C1 segment of cervical spinal cord (tissue), 14 donors: ENCODE measurements around the gene C2CD3.

Experiments used
- DNase-seq, 14 donors: peaks; one replicate each; lab custom pipeline; 2025; lab: John Stamatoyannopoulos, UW

Gene C2CD3

GRCh38 chr11:74170694-74171629 lies at the start of gene C2CD3, which contains the start of gene PPME1:
C2CD3 (minus strand) TSS chr11:74171002; CDS start chr11:74170792, 210 bp downstream.
PPME1 (plus strand) TSS chr11:74171289; CDS start chr11:74171422, 133 bp downstream.
- peak; percentile 87 to 100 (median 98) for DNase-seq

DNA sequence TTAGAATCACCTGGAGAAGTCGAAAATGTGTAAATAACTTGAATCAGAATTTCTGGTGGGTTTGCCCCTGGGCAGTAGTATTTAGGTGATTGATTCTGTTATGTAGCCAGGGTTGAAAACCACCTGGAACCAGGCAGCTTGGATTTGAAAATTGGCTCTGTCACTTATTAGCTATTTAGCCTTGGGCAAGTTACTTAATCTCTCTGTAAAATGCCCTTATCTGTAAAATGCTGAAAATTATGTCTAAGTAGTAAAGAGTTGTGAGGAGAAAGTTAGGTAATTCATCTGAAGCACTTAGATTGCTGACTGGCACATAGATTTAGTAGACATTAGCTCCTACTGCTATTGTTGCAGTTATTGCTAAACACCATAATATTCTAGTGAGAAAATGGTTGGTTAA lies 49.6 kb upstream of the C2CD3 start:
- DNase-seq, result no peak

DNA sequence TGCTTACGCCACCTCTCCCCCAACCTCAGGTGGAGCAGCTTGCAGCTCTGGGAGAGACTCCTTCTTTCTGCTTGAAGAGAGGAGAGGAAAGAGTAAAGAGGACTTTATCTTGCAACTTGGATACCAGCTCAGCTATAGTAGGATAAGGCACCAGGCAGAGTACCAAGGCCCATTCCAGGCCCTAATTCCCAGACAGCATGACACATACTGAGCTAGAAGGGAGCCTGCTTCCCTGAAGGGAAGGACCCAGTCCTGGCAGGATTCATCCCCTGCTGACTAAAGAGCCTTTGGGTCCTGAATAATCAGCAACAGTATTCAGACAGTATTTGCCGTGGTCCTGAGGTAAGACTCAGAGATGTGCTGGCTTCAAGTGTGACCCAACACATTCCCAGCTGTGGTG lies 41.7 kb upstream of the C2CD3 start:
- DNase-seq, result no peak

DNA sequence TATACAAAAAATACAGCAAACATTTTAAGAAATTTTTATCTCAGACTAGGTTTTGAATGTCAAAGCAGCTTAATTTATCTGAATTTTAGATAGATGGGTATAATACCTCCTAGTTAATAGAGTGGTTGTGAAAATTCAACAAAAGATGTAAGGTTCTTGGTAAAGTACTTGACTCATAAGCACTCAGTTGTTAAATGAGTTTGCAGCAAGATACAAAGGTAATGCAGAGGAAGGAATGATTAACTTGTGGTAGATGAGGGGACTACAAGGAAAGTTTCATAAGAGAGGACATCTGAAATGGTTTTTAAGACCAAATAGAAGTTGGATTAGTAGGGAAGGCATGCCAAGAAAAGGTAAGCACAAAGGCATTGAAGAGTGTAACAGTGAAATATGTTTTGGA lies 37.7 kb upstream of the C2CD3 start:
- no peak for DNase-seq

DNA sequence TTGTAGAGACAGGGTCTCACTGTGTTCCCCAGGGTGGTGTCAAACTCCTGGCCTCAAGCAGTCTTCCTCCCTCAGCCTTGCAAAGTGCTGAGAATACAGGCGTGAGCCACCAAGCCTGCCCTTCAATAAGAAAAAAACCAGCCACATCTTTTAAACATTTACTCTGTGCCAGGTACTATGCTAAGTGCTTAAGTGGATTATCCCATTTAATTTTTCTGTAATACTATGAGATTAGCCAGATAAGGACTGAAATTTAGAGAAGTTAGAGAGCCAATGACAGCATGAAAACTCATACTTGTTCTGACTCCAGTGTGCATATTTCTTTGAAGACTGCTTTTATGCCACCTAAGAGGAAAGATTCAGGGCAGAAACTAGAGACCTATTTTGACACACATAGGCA lies 35.9 kb upstream of the C2CD3 start:
- DNase-seq, result no peak

DNA sequence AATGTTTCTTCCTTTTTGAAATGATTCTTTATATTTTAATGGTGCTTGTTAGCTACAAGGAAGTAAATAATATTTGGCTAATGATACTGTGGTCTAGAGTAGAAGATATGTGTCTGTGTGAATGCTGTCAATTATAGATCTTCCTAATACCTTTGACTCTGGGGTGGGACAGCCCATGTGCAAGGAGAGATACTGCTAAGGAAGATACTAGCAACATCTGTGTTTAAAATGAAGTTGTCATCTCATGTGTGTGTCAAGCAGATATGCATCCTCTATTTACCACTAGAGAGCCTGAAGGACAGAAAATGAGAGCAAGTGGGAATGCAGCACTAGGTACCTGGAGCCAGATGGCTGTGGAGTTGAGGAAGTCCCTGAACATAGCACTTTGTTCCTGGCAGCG lies 34.4 kb upstream of the C2CD3 start:
- no peak for DNase-seq

DNA sequence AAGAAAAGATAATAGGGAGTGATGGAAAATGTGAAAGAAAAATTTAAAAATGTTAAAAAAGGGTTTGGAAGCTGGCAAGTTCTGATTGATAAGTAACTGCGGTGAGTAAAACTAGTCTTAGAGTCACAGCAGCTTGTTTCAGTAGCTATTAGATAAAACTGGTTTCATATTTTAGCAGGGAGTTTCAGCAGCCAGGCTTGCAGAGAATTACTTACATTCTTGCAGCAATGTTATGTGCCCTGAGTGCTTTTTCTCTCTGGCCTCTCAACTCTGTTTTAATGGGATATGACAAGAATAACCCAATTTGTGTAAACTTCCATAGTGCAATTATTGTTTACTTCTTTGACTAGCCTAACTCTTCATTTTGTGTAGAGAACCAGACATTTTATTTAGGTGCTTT lies 33.9 kb upstream of the C2CD3 start:
- no peak for DNase-seq

DNA sequence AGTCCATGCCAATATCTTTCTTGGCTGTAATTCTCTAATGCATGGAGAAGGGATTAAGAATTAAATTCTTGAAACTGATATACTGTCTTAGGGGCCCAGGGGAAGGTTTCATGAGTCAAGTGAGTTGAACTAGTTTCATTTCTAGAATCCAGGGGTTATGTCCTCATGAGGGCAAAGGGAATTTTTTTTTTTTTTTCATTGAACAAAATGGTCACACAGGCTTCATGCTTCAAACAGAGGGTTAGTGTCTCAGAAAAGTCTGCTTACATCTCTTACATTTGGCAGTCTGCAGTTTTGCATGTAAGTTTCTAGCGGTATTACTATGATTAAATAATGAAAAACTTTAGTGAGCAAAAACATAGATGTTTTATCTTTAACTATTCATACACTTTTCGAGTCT lies 33.2 kb upstream of the C2CD3 start:
- no peak for DNase-seq

DNA sequence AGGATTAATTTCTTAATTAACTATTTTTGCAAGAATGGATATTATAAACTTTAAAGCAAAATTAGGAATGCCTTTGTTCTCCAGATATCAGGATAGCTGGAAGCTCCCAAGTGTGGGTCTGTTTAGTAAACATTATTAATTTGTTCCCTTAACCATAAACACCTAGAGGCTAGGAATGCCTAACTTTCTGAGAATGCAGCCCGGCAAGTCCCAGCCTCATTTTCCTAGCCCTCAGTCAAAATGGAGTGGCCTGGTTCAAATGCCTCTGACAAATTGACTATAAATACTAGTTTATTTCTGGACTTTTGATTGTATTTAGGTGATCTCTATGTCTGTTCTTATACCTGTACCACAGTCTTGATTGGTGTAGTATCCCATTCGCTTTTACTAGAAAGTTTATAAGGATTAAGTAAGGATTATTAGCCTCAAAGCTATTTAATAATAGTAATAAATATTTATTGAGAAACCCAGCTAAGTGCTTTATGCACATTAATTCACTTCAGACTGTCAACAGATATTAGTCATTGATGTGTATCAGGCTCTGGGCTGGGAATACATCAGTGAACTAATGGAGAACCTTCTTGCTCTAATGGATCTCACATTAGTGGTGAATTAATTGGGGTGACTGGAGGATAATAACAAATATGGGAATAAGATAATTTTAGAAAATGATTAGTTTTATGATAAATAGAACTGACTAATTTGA lies 26.1 kb upstream of the C2CD3 start:
- DNase-seq, result no peak

- no peak for DNase-seq
These were observed 25.0 kb upstream of the C2CD3 start for GRCh38 chr11:74195828-74196227.

DNA sequence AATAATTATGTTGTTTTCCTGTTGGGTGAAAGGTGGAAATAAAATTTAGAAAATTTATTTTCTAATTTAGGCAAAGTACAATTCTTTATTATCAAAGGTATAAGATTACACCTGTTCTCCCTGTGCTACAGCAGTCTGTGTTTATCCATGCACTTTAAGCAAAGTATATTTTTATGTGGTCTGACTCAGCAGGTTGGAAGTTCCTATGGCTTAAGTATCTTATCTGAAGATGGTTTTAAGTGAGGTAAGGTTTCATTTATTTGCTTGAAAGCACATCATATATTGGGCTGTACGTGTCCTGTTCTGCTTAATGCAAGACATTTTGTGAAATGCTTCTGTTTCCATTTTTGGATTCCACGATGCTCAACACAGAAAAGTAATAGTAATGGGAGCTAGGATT lies 14.9 kb upstream of the C2CD3 start:
- DNase-seq, result no peak

- DNase-seq, result no peak
These were observed 14.5 kb upstream of the C2CD3 start for GRCh38 chr11:74185285-74185684.

DNA sequence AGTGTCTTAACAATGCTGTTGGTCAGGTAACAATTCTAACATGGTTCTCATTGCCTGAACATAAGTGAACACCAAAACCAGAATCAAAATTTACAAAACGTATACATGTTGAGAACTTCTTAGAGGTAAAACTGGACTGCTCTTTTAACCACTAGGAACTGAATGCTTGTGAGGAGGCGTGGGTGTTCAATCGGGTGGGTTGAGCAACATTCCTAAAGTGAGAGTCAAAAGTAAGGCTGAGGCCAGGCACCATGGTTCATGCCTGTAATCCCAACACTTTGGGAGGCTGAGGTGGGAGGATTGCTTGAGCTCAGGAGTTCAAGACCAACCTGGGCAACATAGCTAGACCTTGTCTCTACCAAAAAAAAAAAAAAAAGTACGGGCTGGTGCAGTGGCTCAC lies 11.8 kb upstream of the C2CD3 start:
- no peak for DNase-seq

- no peak for DNase-seq
These were observed 8.6 kb upstream of the C2CD3 start for GRCh38 chr11:74179234-74180052.

DNA sequence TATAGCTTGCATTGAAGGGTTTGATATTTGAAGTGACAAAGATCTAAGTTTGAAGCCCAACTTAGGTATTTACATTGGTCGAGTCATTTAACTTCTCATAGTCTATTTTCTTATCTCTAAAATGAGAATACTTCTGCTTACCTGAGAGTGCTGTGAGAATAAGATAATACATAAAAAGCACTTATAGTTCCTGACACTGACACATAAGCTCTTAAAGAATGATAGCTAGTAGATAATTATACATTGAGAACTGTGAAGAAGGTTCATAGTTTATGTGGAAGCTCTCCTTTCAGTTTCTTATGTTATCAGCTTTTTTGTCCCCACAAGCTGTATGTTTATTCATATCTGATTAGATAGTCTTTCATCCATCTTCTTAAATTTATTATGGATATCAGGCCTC lies 5.1 kb upstream of the C2CD3 start:
- DNase-seq, result no peak

DNA sequence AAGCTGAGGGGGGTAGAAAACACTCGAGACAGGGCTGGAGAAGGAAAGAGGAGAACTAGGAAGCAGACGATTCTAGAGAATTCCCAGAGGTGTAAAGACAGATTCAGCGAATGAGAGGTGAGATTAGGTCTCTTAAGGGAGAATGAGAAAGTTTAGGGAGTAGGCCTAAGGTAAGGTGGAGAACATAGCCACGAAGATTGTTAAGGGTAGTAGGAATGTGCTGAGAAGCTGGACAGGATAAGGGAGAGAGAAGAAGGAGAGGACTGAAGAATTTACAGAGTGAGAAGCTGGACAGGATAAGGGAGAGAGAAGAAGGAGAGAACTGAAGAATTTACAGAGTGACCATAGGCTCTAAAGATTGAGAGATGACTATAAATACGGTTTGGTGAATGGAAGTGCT lies 1.2 kb upstream of the C2CD3 start:
- no peak for DNase-seq

- no peak for DNase-seq
These were observed 797 bp upstream of the C2CD3 start for GRCh38 chr11:74171630-74171968.

GRCh38 chr11:74169738-74170458 lies 904 bp downstream of the C2CD3 start:
- no peak for DNase-seq

GRCh38 chr11:74168838-74169237 lies 2.0 kb downstream of the C2CD3 start:
- DNase-seq, result no peak

DNA sequence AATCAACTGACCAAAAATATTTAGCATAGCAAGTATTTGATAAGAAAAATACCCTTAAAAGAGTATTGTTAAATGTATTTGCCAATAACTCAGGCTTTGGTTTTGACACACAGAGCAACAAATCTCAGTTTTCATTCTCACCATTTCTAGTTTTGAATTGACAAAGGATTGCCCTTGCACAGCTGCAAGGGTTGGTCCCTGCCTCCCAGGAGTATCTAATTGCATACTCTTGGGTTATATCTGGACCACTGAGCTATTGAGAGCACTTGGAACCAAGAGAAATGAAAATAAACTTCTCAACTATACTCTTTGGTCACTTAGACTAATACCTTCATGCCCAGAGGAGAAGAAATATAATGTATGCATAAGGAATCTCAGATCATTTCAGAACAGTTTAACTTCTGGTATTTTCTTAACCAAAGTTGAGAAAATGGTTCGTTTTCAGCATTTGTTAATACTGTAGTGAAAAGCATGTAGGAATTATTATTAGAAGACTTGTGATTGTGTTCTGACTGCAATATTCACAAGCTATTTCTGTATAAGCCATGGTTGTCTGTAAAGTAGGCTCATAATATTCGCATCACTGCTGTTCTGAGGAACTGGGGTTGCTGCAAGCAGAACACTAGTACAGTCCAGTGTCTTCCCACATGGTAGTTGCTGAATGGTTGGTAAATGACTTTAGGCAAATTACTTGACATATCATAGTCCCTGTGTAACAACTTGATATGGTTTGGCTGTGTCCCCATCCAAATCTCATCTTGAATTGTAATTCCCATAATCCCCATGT lies 7.9 kb downstream of the C2CD3 start:
- DNase-seq, result no peak

- DNase-seq, result no peak
These were observed 11.2 kb downstream of the C2CD3 start for GRCh38 chr11:74159642-74160041.
